ENCODE data around the gene HS3ST3B1.

HS3ST3B1 gene

DNA sequence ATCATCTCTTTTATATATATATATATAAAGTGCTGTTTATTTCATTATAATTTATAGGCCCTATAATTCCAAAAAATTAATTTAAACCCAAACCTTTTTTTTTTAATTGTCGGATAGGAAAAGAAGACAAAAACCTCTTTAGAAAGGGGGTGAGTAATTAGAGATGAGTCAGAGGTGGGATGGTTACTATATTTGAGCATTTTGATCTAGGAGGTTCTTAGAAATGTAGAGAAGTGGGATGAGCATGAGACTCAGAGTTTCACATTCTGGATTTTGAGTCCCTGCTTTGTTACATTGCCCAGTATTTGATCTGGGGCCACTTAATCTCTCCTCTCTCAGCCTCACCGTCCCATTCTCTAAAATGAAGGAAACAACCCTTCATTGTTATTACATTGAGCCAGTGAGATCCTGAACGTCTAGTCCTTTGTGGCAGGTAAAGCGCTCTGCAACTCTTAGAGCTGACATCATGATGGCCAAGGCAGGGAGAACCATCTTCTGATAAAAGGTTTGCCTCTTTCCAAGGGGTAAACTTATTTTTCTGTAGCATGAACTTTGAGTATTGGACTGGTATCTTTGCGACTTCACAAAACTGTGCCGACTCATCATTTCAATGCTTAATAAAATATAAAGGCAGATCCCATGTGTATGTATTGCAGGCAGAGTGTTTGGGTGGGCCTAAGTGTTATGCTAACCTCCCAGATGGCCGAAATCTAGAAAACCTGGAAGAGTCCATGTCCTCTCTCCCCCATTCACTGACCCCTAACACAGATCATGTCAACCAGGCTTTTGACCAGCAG lies 21.3 kb downstream of the HS3ST3B1 start:
- DNase-seq = no peak

DNA sequence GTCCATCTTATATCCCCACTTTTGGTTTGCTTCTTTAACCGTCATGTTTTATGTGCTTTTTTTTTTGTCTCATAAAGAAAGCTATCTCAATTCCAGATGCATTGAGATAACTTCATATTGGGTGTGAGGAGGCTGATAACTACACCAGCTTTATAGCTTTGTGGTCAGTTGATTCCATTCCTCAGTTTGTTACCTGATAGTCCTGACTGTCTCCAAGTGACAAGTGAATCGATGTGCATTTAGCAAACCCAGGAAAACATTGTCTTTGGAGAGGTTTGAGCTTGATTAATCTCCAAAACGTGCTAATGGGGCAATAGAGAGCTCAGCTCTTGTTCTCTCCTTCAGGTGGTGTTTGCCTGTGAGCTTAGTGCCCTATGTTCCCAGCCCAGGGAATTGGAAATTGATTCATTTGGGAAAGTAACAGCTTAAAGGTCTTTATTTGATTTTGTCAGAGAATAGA lies 22.7 kb downstream of the HS3ST3B1 start:
- DNase-seq = no peak

DNA sequence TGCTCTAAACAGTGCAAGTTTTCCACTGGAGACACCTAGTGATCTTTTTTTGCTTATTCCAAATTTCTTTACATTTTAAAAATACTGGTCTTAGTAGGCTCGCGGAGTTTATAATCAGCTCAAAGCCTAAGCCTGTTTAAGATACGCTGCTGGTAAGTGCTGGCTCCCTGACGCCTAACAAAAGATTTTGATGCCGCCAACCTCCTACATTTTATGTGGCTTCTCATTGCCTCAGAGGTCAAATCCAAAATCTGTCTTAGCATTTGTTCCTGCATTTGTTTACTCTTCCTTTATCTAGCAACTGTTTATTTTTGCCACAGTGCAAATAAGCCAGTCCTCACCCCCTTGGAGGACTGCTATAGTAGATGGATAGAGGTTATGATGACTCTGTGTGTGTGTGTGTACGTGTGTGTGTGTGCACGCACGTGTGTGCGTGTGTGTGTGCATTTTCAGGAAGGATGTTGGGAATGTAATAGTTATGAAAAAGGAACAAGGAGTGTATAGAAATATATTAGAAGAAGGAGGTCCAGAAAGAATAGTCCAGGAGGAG lies 24.8 kb downstream of the HS3ST3B1 start:
- DNase-seq = no peak

DNA sequence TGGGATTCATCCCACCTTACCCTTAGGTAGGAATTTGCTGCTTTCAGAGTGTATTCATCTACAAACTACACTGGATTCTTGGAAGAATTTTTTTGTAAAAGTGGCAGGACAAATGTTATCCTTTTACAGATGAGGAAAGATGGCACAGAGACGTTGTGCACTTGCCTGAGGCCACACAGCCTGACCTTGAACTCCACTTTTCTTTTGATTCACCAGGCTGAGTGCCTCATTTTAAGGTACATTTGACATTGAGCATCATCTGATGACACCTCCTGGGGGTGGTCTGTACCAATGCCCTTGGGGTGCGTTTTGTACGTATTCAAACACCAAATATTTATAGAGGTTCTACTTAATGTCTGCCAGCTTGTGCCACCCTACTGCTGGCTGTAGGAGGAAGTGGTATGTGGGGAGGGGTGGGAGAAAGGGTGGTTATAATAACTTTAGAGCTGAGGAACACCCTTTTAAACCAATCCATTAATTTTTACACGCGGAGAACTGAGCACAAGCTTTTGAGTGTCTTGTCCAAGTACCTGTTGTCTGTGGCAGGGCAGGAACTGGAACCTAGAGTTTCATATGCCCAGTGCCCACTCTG lies 29.1 kb downstream of the HS3ST3B1 start:
- no peak for DNase-seq

DNA sequence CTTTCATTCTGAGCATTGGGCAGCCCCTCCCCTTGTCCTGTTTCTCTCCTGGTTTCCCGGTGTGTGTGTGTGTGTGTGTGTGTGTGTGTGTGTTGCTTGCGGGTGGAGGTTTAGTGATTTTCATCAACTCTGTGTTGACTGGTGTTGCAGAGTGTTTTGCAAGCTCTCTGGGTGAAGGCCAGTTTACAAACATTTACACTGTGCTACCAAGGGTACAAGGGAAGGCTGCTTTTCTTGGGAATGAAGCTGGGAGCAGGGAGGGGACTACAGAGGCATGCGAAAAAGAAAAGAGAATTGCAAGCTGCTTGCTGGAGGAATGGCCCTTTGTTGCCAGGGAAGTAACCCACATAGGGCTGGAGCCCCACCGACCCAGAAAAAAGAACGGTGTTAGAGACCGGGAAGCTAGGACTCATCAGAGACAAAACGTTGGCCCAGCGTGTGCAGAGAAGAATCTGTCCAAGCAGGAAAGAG lies 29.6 kb downstream of the HS3ST3B1 start:
- DNase-seq = no peak

DNA sequence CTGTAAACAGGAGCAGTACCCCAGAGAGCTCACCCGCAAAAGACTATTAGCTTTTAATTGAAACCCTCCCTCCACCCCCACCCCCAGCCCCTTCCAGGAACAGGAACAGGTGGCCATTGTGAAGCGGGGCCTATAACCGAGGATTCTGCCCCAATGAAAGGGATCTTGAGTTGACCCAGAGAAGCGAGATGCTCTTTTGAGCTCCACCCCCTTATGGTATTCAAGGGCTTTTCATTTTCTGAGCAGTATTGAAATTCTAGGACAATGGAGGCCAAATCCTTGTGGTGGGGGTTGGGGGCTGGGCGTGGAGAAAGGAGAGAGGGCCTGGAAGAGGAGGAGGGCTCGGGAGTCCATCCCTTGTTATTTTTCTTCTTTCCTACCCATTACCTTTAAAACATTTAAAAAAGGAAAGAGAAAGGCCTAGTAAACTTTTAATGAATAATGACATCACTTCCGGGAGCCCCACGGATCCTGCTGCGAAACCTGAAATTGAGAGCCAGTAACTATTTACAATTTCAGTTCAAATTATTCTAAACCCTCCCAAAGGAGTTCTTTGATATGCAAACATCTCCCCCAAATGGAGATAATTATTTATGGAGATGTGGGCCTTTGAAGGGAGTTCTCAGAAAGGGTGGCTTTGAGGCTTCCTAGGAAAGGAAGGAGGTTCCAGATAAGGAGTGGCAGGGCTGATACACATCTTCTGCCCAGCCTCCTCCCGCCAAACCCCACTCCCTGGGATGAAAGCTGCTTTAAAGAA lies 30.5 kb downstream of the HS3ST3B1 start:
- DNase-seq = no peak

DNA sequence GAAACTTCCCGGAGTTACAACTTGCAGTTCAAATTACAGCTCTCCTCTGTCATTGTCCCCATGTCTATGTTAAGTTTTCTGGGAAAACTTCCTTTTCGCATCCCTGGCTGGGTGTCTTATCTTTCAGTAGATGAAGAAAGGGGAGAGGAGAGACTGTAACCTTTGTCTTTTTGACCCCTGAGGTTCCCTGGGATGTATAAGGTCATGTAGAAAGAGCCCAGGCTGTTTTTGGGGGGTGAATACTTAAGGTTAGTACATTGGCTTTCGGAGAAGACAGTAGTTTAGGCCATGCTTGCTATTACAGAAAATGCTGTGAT lies 31.1 kb downstream of the HS3ST3B1 start:
- no peak for DNase-seq

DNA sequence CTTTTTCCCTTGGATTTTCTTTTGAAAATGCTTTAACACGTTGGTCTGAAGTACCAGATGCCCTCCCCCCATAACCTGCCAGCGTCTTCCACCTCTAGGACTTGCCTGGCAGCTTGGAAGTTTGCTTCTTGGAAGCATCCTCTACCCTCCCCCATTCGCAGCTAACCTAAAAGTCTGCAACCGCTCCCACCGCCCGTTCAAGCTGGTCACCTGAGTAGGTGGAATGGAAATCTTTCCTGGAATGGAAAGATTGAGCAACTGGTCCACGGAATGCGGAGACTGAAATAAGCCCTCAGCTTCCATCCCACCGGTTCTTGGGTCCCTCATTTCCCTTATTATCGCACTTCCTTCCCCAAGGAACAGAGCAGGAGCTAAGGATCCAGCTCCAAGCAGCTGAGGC lies 31.4 kb downstream of the HS3ST3B1 start:
- DNase-seq = no peak

DNA sequence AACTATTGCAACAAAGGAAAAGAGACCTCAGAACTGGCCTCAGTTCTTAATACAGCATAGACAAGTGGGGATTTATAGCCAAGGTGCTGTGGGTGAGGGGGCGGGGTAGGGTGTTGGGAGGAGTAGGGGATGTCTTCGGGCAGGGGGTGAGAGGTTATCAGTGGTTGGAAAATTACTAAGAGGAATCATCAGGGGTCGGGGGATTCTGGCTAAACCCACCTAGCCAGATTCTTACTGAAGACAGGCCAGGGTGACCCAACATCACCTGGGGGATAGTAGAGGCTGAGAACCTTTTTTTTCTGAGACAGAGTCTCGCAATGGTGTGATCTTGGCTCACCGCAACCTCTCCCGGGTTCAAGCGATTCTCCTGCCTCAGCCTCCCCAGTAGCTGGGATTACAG lies 32.6 kb downstream of the HS3ST3B1 start:
- DNase-seq = no peak

DNA sequence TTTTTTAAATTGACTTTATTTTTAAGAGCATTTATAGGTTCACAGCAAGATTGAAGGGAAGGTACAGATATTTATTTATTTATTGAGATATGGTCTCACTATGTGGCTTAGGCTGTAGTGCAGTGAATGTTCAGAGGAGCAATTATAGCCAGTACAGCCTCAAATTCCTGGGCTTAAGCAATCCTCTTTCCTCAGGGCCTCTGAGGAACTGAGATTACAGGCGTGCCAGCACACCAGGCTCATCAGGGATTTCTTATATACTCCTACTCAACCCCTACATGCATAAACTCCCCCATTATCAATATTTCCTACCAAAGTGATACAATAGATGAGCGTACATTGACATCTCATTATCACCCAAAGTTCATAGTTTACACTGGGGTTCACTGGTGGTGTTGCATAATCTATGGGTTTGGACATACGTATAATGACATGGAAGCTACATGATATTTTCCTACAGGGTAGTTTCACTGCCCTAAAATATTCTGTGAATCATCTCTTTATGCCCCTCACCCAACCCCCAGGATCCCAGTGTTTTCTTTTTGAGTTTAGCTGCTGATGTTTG lies 33.5 kb downstream of the HS3ST3B1 start:
- DNase-seq = no peak

DNA sequence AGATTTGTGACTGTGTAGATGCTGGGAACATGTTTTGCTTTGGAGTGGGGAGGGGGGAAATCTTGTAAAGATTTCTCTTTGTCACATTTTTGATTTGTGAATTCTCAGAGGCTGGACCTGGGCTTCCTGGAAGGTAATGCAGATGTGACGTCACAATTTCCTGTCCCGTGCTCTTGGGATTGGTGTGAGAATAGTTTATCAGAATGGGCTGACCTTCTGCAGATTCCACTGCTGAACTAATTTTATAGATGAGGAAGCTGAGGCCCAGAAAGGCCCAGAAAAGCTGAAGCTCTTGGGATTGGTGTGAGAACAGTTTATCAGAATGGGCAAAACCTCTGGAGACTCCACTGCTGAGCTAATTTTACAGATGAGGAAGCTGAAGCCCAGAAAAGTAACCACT lies 34.0 kb downstream of the HS3ST3B1 start:
- DNase-seq = no peak

DNA sequence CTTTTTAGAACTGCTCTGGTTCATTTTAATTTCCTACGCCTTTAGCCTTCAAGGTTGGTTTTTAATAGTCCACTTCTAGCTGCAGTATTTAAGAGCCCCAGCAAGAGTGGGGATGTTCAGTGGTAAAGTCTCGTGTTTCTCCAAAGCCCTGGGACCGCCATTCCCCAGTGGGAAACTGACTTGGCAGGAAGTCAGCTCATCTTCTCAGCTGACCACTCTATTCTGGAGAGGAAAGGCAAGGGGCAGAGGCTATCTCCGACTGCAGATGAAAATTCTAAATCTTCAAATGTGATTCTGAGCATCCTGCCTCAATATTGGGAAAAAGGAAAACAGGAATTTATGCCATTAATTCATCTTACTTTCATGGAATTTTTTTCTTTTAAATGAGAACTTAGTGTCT lies 35.5 kb downstream of the HS3ST3B1 start:
- no peak for DNase-seq

DNA sequence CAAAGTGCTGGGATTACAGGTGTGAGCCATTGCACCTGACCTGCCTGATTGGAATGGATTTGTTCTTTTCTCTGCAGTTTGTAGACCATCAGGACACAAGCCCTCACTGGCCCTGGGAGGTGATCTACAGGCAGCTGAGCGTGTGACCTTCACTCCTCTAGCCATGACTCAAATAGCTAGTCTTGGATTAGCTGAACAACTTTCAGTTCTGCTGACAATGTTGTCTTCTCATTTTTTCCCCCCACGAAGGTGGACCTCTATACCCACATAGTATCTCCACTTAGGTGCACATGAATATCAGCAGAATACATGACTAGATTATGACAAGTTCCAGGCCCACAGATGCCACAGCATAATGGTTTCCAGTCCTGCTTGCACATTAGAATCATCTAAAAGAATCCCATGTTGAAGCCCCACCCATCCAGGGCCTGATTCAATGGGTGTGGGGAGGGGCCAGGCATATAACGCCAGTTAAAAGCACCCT lies 36.8 kb downstream of the HS3ST3B1 start:
- DNase-seq = no peak

DNA sequence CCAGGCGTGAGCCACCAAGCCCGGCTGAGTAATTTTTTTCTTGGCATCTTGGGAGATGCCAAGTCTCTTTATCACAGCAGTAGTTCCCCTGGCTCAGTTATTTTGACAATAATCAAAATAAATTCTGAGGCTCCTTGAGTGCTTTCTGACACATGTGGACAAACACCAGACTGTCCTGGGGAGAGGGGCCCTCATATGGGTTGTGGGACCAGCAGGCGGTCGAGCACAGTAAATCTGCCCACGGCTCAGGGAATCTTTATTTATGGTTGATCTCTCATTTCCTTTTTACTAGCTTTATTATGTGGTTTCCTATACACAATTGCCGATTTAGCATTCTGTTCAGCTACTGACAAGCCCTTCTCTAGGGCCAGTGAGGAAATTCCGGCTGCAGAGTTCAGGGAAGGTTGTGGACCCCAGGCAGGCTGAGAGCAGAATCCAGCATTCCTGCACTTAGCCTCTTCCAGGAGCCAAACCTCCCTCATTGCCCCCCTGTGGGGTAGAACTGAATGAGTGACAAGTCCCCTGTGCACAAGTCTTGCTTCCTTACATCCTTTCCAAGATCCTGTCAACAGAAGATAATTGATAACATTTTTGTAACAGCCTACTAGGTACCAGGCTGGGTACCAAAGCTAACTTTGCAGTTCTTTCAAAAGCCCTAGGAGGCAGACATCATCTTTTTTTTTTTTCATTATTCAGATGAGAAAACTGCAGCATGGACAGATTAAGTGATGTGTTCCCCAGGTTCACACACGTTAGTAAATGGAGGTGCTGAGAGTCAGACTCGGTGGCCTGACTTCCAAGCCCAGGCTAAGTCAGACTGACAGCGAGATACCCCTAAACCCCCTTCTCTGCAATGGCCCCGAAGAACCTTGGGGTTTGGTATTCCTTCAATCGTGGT lies 40.2 kb downstream of the HS3ST3B1 start:
- no peak for DNase-seq

DNA sequence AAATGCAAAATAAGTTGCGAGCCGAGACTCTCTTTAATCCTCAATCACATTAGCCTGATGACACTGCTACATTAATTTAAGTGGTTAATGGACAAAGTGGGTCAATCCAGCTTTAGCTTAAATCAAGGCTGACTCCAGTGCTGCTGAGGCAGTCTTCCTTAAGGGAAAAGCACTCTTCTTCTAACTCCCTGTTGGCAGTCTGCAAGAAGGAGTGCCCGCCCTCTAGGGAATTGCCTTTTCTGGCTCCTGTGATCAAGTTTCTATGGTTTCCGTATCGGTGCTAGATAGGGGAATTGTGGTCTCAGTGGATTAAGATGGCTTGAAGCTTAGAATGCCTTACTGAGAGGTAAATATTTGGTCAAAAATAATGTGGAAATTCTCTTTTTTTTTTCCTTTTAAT lies 41.0 kb downstream of the HS3ST3B1 start:
- DNase-seq = no peak

DNA sequence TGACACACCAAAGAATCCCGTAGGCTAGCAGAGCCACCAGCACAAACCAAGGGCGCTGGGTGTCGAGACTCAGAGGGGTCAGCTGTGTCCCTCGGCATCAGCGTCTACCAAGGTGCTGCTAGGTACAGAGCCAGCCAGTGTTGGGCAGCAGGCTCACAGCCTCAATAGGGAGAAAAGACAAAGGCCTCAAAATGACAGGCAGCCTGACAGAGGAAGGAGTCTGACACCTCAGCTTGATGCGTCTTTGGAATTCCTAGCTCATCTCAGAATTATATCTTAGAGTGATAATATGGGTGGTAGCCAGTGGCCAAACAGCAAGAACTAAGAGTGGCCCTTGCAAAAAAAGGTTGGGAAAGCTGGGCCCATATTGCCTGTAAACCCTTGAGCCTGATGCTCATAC lies 45.9 kb downstream of the HS3ST3B1 start:
- DNase-seq = no peak

DNA sequence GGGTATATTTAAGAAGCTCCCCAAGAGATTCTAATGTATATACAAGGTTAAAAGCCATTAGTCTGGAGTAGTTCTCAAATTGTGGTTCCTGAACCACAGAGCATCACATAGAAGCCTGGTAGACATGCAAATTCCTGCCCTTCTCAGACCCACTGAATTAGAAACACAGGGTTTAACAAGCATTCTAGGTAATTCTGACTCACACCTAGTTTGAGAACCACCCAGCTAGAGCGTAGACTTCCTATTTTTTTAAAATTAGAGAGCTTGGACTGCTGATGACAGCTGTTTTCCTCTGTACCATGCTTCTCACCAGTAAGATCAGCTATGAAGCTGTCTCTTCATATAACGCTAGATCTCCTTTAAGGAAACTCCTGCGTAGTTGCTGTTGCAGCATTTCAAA lies 50.6 kb downstream of the HS3ST3B1 start:
- DNase-seq = no peak

DNA sequence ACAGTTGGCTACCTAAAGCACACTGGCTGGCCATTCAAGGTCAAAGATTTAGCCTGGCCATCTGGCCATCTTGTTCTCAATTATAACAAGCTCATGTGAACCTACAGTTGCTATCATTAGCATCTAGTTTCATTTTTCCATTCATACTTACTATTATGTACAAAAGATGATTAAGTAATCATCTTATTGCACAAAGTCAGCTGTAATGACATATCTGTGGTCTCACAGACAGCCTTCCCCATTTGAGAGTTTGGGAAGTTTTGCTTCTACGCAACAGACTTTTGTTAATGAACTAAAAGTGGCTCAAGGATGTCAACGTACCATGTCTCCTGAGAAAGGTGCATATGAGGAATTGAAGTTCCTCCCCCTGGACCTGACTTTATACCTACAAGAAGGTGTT lies 51.3 kb downstream of the HS3ST3B1 start:
- no peak for DNase-seq

DNA sequence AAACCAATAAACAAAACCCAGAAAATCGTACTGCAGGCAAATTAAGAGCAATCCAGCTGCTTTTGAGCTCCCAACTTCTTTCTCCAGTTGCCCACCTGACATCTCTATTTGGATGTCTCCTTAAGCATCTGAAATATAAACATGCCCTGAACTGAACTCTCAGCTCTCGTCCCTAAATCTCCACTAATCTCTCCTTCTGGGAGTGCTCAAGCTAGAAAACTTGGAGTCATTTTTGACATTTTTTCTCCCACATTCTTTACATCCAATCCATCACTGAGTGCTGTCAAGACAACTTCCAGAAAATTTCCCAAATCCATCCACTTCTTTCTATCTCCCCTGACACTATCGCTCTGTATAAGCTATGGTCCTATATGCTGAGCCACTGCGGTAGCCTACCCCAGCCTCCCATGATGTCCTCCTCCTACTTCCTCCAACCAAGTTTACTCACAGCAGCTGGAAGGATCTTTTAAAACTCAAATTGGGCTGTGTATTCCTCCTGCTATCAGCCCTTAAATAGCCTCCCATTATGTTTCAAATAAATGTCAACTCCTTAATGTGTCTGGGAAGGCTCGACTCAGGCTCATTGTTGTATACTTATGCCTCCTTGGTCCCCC lies 53.1 kb downstream of the HS3ST3B1 start:
- DNase-seq = no peak

DNA sequence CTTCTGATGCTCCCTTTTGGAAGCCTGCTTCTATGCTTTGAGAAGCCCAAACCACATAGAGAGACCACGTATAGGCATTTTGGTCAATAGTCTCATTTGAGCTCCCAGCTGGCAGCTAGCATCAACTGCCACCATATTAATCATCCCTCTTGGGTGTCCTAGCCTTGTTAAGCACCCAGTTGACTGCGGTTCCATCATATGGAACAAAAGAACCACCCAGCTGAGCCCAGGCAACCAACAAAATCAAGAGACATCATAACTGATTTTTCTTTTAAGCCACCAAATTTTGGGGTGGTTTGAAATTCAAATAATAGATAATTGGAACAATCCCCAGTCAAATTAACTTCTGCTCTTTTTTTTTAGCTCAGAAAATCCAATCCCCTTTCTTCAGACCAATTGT lies 53.9 kb downstream of the HS3ST3B1 start:
- no peak for DNase-seq

DNA sequence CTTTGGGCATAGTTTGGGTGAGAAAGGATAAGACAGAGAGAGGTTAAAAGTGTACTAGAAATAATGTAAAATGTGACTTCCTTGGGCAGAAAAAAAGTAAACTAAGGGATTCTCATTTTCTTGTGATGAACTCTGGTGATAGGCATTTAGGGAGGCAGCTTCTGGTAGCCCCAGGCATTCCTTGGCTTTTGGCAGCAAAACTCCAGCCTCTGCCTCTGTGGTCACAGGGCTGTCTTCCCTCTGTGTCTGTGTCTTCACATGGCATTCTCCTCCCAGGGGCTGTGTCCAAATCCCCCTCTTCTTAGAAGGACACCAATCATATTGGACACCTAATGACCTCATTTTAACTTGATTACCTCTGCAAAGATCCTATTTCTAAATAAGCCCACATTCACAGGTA lies 54.7 kb downstream of the HS3ST3B1 start:
- no peak for DNase-seq

All from activated gamma-delta T cell (primary cell).